Thymus (tissue), 11 donors: ENCODE measurements around the gene TNK1. TPM values are rescaled to one million over a fixed set of nuclear protein-coding genes. Genes with fewer than 3 reads are reported as not detected.

Source experiments
- DNase-seq, 9 donors: peaks; one replicate each; pipeline ENCODE4 v3.0.0-alpha.2; 2013; ENCODE audit warnings: low spot score in 9 of 9, low read depth in 6 of 9, missing footprints in 1 of 9
- H3K27ac ChIP-seq, 2 donors: one replicate each; pipeline ENCODE4 v1.5.1; 2013; ENCODE audit warnings: control low read depth in 1 of 2, low read depth in 1 of 2, low read length in 1 of 2, mild to moderate bottlenecking in 1 of 2, moderate library complexity in 1 of 2
- H3K27me3 ChIP-seq, 2 donors: one replicate each; pipeline ENCODE4 v1.5.1; 2013; ENCODE audit warnings: low read length in 1 of 2; ENCODE audit not compliant: control insufficient read depth in 2 of 2, insufficient read depth in 1 of 2
- H3K36me3 ChIP-seq, 2 donors: one replicate each; pipeline ENCODE4 v1.5.1; 2013; ENCODE audit warnings: low read length in 1 of 2, mild to moderate bottlenecking in 1 of 2, moderate library complexity in 1 of 2; ENCODE audit not compliant: control insufficient read depth in 2 of 2, insufficient read depth in 2 of 2
- H3K4me1 ChIP-seq, 2 donors: one replicate each; pipeline ENCODE4 v1.5.1; 2013; ENCODE audit warnings: low read length in 2 of 2; ENCODE audit not compliant: control insufficient read depth in 2 of 2, insufficient read depth in 2 of 2
- H3K4me3 ChIP-seq, 2 donors: one replicate each; pipeline ENCODE4 v1.5.1; 2013; ENCODE audit warnings: low read length in 2 of 2, control low read depth in 1 of 2, mild to moderate bottlenecking in 1 of 2
- H3K9me3 ChIP-seq, 2 donors: one replicate each; pipeline ENCODE4 v1.5.1; 2013; ENCODE audit warnings: low read length in 1 of 2, mild to moderate bottlenecking in 1 of 2; ENCODE audit not compliant: control insufficient read depth in 2 of 2, insufficient read depth in 1 of 2
- WGBS: extraction: QIAGEN DNeasy Blood & Tissue Kit; methylation state at CpG from one replicate; pipeline ENCODE4 v1.1.7; 2013; 5-methylcytosine and 5-hydroxymethylcytosine counted together
- polyA plus RNA-seq: library from polyadenylated mRNA; stranded (reverse); fragments of 200-250 nt; gene quantifications from one replicate; pipeline ENCODE4 v1.2.3, GENCODE V29; 2013
- total RNA-seq: library from RNA; stranded (reverse); fragments of 120-200 nt; gene quantifications from one replicate; pipeline ENCODE4 v1.2.4, GENCODE V29; 2013
- donor health status: healthy.

Gene TNK1
- total and polyA plus RNA-seq, 2 donors, result 1.8 to 7.2 TPM

DNA sequence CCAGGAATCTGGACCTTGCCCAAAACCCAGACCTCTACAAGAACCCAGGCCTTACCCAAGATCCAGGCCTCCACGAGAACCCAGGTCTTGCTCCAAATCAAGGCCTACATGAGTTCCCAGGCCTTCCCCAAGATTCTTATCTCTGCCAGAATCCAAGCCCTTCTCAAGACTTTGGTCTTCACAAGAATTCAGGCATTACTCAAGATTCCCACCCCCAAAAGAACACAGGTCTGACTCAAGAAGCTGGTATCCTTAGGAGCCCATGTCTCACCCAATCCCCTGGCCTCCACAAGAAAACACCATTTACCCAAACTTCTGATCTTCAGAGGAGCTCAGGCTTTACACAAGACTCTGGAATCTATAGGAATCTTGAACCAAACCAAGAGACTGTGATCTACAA is 50.3 kb downstream of the TNK1 start:
- Histone ChIP-seq H3K4me3 (no peak overlapping the region), H3K27ac (no peak overlapping the region), H3K9me3 (no peaks in the 10 kb centered on the region), H3K4me1 (peaks cover 4 to 10% of the 10 kb centered on the region in 2 donors), H3K36me3 (no peaks in the 10 kb centered on the region), H3K27me3 (peaks cover 0 to 8% of the 10 kb centered on the region in 2 donors)
- WGBS, result 97% methylated on average over 1 of the region's 1 CpG
- no peak for DNase-seq

GRCh38 chr17:7432296-7432695 is 51.4 kb downstream of the TNK1 start:
- DNase-seq, result no peak
- 98% methylated on average over 11 of the region's 11 CpGs for WGBS
- H3K27me3 ChIP-seq, result peaks cover 3 to 17% of the 10 kb centered on the region in 2 donors
- H3K9me3 ChIP-seq, result no peaks in the 10 kb centered on the region
- H3K27ac ChIP-seq, result no peak overlapping the region
- no peak overlapping the region for H3K4me3 ChIP-seq
- no peaks in the 10 kb centered on the region for H3K36me3 ChIP-seq
- H3K4me1 ChIP-seq, result peaks cover 14 to 19% of the 10 kb centered on the region in 2 donors

- H3K4me3 ChIP-seq, result peak overlapping the region; percentile 49 to 75
- H3K4me1 ChIP-seq, result peaks cover 26 to 54% of the 10 kb centered on the region in 2 donors
- H3K27ac ChIP-seq, result peak overlapping the region; percentile 77 to 92
- WGBS, result 11% methylated on average over 49 of the region's 49 CpGs
- peak in 3 of 9 donors; percentile 51 to 77 (median 62) for DNase-seq
- H3K9me3 ChIP-seq, result no peaks in the 10 kb centered on the region
- H3K36me3 ChIP-seq, result no peaks in the 10 kb centered on the region
- H3K27me3 ChIP-seq, result peaks cover 39 to 51% of the 10 kb centered on the region in 2 donors
Measured at GRCh38 chr17:7435676-7436555, 55.0 kb downstream of the TNK1 start.

DNA sequence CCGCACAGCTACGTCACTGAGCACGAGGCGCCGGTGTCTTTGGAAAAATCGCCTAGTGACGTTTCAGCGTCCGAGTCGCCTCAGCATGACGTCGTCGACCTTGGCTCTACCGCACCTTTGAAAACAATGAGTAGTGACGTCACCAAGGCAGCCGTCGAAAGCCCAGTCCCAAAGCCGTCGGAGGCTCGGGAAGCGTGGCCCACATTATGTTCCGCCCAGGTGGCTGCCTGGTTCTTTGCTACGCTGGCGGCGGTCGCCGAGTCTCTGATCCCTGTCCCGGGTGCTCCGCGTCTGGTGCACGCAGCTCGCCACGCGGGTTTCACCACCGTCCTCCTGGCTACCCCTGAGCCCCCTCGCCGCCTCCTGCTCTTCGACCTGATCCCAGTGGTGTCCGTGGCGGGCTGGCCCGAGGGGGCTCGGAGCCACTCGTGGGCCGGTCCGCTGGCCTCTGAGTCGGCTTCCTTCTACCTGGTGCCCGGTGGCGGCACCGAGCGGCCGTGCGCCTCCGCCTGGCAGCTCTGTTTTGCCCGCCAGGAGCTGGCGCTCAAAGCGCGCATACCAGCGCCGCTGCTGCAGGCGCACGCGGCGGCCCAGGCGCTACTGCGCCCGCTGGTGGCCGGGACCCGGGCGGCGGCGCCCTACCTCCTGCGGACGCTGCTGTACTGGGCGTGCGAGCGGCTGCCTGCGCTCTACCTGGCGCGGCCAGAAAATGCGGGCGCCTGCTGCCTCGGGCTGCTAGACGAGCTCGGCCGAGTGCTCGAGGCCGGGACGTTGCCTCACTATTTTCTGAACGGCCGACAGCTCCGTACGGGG is 55.9 kb downstream of the TNK1 start:
- no peaks in the 10 kb centered on the region for H3K9me3 ChIP-seq
- H3K36me3 ChIP-seq, result no peaks in the 10 kb centered on the region
- 21% methylated on average over 92 of the region's 92 CpGs for WGBS
- DNase-seq, result peak in 8 of 9 donors; percentile 43 to 90 (median 76)
- H3K27ac ChIP-seq, result peak overlapping the region; percentile 55 to 74
- H3K27me3 ChIP-seq, result peaks cover 47 to 60% of the 10 kb centered on the region in 2 donors
- peak overlapping the region; percentile 39 to 75 for H3K4me3 ChIP-seq
- peaks cover 26 to 58% of the 10 kb centered on the region in 2 donors for H3K4me1 ChIP-seq

GRCh38 chr17:7437369-7437863 is 56.5 kb downstream of the TNK1 start:
- 50% methylated on average over 31 of the region's 31 CpGs for WGBS
- peaks cover 26 to 58% of the 10 kb centered on the region in 2 donors for H3K4me1 ChIP-seq
- no peaks in the 10 kb centered on the region for H3K9me3 ChIP-seq
- no peaks in the 10 kb centered on the region for H3K36me3 ChIP-seq
- peaks cover 49 to 66% of the 10 kb centered on the region in 2 donors for H3K27me3 ChIP-seq
- DNase-seq, result no peak
- no peak overlapping the region for H3K27ac ChIP-seq
- peak overlapping the region; percentile 6 to 39 for H3K4me3 ChIP-seq

- Histone ChIP-seq H3K4me3 (peak overlapping the region; percentile 19 to 43), H3K27ac (no peak overlapping the region), H3K9me3 (no peaks in the 10 kb centered on the region), H3K27me3 (peaks cover 52 to 73% of the 10 kb centered on the region in 2 donors), H3K36me3 (no peaks in the 10 kb centered on the region), H3K4me1 (peaks cover 26 to 58% of the 10 kb centered on the region in 2 donors)
- WGBS, result 12% methylated on average over 48 of the region's 48 CpGs
- peak in 3 of 9 donors; percentile 39 to 66 (median 45) for DNase-seq
Measured at GRCh38 chr17:7437950-7438614, 57.2 kb downstream of the TNK1 start.

- no peaks in the 10 kb centered on the region for H3K36me3 ChIP-seq
- WGBS, result 50% methylated on average over 11 of the region's 11 CpGs
- peak overlapping the region; percentile 19 to 43 for H3K4me3 ChIP-seq
- no peak for DNase-seq
- H3K27ac ChIP-seq, result no peak overlapping the region
- peaks cover 26 to 58% of the 10 kb centered on the region in 2 donors for H3K4me1 ChIP-seq
- H3K9me3 ChIP-seq, result no peaks in the 10 kb centered on the region
- H3K27me3 ChIP-seq, result peaks cover 56 to 81% of the 10 kb centered on the region in 2 donors
Measured at GRCh38 chr17:7438656-7439460, 58.0 kb downstream of the TNK1 start.
